Gastroesophageal sphincter (tissue), 4 donors: Measurements from ENCODE around the gene IL4I1. TPM values are rescaled to one million over a fixed set of nuclear protein-coding genes. Genes with fewer than 3 reads are reported as not detected.

Experiments
- ATAC-seq: fragments of 150-250 bp; one replicate; pipeline ENCODE4 v1.9.1; 2016; ENCODE audit warnings: mild to moderate bottlenecking, moderate library complexity
- H3K27ac ChIP-seq, 4 donors: fragments of 200-600 bp; sonication (generic) in 3 of 4; 1 replicate in 3 of 4; 2 replicates in 1 of 4; pipeline ENCODE4 v1.5.1; 2016 to 2019
- H3K27me3 ChIP-seq: fragments of 200-600 bp; sonication (generic); one replicate; pipeline ENCODE4 v1.5.1; 2019
- H3K36me3 ChIP-seq, 2 donors: fragments of 200-600 bp; sonication (generic); one replicate each; pipeline ENCODE4 v1.5.1; 2019; ENCODE audit warnings: control low read depth in 1 of 2
- H3K4me1 ChIP-seq, 3 donors: fragments of 200-600 bp; sonication (generic); 1 replicate in 2 of 3; 2 replicates in 1 of 3; pipeline ENCODE4 v1.5.1; 2016 to 2019; ENCODE audit warnings: control low read depth in 2 of 3
- H3K4me3 ChIP-seq, 2 donors: fragments of 200-600 bp; sonication (generic); one replicate each; pipeline ENCODE4 v1.5.1; 2019; ENCODE audit warnings: mild to moderate bottlenecking in 1 of 2, moderate library complexity in 1 of 2
- H3K9me3 ChIP-seq, 3 donors: fragments of 200-600 bp; sonication (generic); one replicate each; pipeline ENCODE4 v1.5.1; 2017 to 2019; ENCODE audit warnings: control low read depth in 2 of 3
- CTCF ChIP-seq, 4 experiments: fragments of 200-600 bp in 2 of 4; fragments of 450-650 bp in 2 of 4; sonication (generic) in 1 of 4; IDR thresholded peaks; one replicate each; pipeline ENCODE4 v1.5.1; 2017 to 2019; ENCODE audit warnings: antibody characterized with exemption in 4 of 4, mild to moderate bottlenecking in 2 of 4, moderate library complexity in 2 of 4
- EP300 ChIP-seq: sonication (generic); formaldehyde crosslinking; IDR thresholded peaks from one replicate; pipeline ENCODE4 v1.6.1; 2017; ENCODE audit warnings: antibody characterized with exemption, mild to moderate bottlenecking
- POLR2A ChIP-seq, 2 donors: fragments of 450-650 bp; IDR thresholded peaks; one replicate each; pipeline ENCODE4 v1.6.1; 2017; ENCODE audit warnings: antibody characterized with exemption in 2 of 2, mild to moderate bottlenecking in 2 of 2, moderate library complexity in 1 of 2
- POLR2AphosphoS5 ChIP-seq: sonication (generic); formaldehyde crosslinking; IDR thresholded peaks from one replicate; pipeline ENCODE4 v1.6.1; 2017; ENCODE audit warnings: antibody characterized with exemption
- WGBS, 2 donors: methylation state at CpG; one replicate each; pipeline ENCODE4 v1.1.5; 2018; ENCODE audit warnings: low coverage in 1 of 2; 5-methylcytosine and 5-hydroxymethylcytosine counted together
- total RNA-seq, 4 donors: library from RNA; depleted of rRNA; stranded (reverse); fragments of >200 nt; gene quantifications; one replicate each; pipeline ENCODE4 v1.1.0, GENCODE V29; 2016

Gene IL4I1
- total RNA-seq, 4 donors from 2014 or later = 0.39 to 1.2 TPM; not detected in 2

GRCh38 chr19:49881186-49881585 is 15.5 kb downstream of the IL4I1 start:
- no peak overlapping the region for H3K27ac ChIP-seq
- 85% methylated on average over 4 of the region's 17 CpGs; no CpG with 5 or more reads in 1 of the 2 donors for WGBS, 2 donors

GRCh38 chr19:49880162-49880869 is 16.4 kb downstream of the IL4I1 start:
- ATAC-seq = no peak
- H3K27me3 ChIP-seq = no peaks in the 10 kb centered on the region
- 90% methylated on average over 2 of the region's 10 CpGs; no CpG with 5 or more reads in 1 of the 2 donors for WGBS, 2 donors
- peaks cover 0 to 65% of the 10 kb centered on the region in 2 donors for H3K36me3 ChIP-seq
- H3K27ac ChIP-seq = no peak overlapping the region
- H3K4me1 ChIP-seq = peaks cover 0 to 32% (median 13%) of the 10 kb centered on the region in 3 donors
- H3K9me3 ChIP-seq = peaks cover 0 to 4% (median 0%) of the 10 kb centered on the region in 3 donors
- no peak overlapping the region for H3K4me3 ChIP-seq
- TF ChIP-seq POLR2A (IDR thresholded peaks at IDR 0.05) = no peak
- TF ChIP-seq POLR2AphosphoS5 = no peak
- no peak for TF ChIP-seq CTCF (IDR thresholded peaks at IDR 0.05)
- no peak for TF ChIP-seq EP300

More at GRCh38 chr19:49881186-49881585, 15.5 kb downstream of the IL4I1 start:
- Histone ChIP-seq H3K9me3 (peaks cover 0 to 4% (median 0%) of the 10 kb centered on the region in 3 donors), H3K36me3 (peaks cover 0 to 73% of the 10 kb centered on the region in 2 donors), H3K27me3 (no peaks in the 10 kb centered on the region), H3K4me1 (peaks cover 0 to 26% (median 9%) of the 10 kb centered on the region in 3 donors), H3K4me3 (no peak overlapping the region)
- TF ChIP-seq EP300 (no peak), POLR2AphosphoS5 (no peak), POLR2A (IDR thresholded peaks at IDR 0.05) (no peak), CTCF (IDR thresholded peaks at IDR 0.05) (no peak)
- no peak for ATAC-seq

- ATAC-seq = no peak
- 92 to 98% methylated on average over 5 to 8 of the region's 12 CpGs for WGBS, 2 donors
These were observed 17.3 kb downstream of the IL4I1 start for GRCh38 chr19:49879243-49879963.

GRCh38 chr19:49878744-49879070 is 18.0 kb downstream of the IL4I1 start:
- peak overlapping the region in 3 of 4 donors; percentile 98 to 100 (median 100) for H3K27ac ChIP-seq
- peak overlapping the region in 1 of 2 donors; percentile 88 for H3K4me3 ChIP-seq
- TF ChIP-seq EP300 (no peak), CTCF (IDR thresholded peaks at IDR 0.05) (no peak), POLR2A (IDR thresholded peaks at IDR 0.05) (no peak), POLR2AphosphoS5 (no peak)
- H3K27me3 ChIP-seq = no peaks in the 10 kb centered on the region
- peaks cover 0 to 48% (median 18%) of the 10 kb centered on the region in 3 donors for H3K4me1 ChIP-seq
- peaks cover 0 to 58% of the 10 kb centered on the region in 2 donors for H3K36me3 ChIP-seq
- WGBS, 2 donors = 69 to 88% methylated on average over 3 to 4 of the region's 9 CpGs
- ATAC-seq = no peak
- peaks cover 0 to 4% (median 0%) of the 10 kb centered on the region in 3 donors for H3K9me3 ChIP-seq

More at GRCh38 chr19:49879243-49879963, 17.3 kb downstream of the IL4I1 start:
- Histone ChIP-seq H3K4me1 (peaks cover 0 to 41% (median 18%) of the 10 kb centered on the region in 3 donors), H3K9me3 (peaks cover 0 to 4% (median 0%) of the 10 kb centered on the region in 3 donors), H3K27ac (peak overlapping the region in 1 of 4 donors; percentile 98), H3K4me3 (no peak overlapping the region), H3K36me3 (peaks cover 0 to 58% of the 10 kb centered on the region in 2 donors), H3K27me3 (no peaks in the 10 kb centered on the region)
- TF ChIP-seq EP300 (no peak), CTCF (IDR thresholded peaks at IDR 0.05) (no peak), POLR2A (IDR thresholded peaks at IDR 0.05) (no peak), POLR2AphosphoS5 (no peak)
